Measurements from ENCODE around the gene OLR1.

The OLR1 gene

DNA sequence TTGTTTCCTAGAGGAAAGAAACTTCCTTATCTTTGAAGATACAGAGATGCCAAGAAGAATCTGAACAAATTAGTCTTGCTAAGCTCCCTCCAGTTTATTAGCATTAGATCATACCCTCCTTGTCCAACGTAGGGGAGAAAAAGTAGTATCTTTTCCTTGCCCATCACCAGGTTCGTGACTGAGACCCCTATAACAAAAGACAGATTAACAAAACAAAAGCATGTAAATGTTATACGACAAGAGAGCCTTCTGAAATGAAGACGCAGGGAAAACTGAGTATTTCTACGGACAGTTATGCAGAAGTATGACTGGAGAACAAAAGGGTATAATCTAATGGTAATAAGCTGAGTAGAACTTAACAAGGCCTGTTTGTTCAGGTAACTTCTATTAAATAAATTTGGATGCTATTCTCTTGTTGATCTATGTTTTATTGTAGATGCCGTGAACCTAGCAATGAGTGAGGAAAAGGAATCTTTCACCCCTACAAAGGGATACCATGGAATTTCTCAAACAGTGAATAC, 39.0 kb downstream of the OLR1 start:
- ATAC-seq (ENCODE audit: low read depth): no peak
- H3K27me3 ChIP-seq (ENCODE audit: insufficient read depth, poor library complexity, severe bottlenecking): no peaks in the 10 kb centered on the region
- no peaks in the 10 kb centered on the region for H3K9me3 ChIP-seq (ENCODE audit: severe bottlenecking)
- no peaks in the 10 kb centered on the region for H3K36me3 ChIP-seq (ENCODE audit: low read depth)
- no peak overlapping the region for H3K4me3 ChIP-seq (ENCODE audit: severe bottlenecking)
- TF ChIP-seq, protein P1, sequence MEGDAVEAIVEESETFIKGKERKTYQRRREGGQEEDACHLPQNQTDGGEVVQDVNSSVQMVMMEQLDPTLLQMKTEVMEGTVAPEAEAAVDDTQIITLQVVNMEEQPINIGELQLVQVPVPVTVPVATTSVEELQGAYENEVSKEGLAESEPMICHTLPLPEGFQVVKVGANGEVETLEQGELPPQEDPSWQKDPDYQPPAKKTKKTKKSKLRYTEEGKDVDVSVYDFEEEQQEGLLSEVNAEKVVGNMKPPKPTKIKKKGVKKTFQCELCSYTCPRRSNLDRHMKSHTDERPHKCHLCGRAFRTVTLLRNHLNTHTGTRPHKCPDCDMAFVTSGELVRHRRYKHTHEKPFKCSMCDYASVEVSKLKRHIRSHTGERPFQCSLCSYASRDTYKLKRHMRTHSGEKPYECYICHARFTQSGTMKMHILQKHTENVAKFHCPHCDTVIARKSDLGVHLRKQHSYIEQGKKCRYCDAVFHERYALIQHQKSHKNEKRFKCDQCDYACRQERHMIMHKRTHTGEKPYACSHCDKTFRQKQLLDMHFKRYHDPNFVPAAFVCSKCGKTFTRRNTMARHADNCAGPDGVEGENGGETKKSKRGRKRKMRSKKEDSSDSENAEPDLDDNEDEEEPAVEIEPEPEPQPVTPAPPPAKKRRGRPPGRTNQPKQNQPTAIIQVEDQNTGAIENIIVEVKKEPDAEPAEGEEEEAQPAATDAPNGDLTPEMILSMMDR (IDR thresholded peaks at IDR 0.05; ENCODE audit: poor library complexity, severe bottlenecking): no peak
- no peak overlapping the region for H3K27ac ChIP-seq (ENCODE audit: poor library complexity, severe bottlenecking)
- DNase-seq (ENCODE audit: low spot score): no peak
- no peaks in the 10 kb centered on the region for H3K4me1 ChIP-seq (ENCODE audit: insufficient read depth, poor library complexity, severe bottlenecking)

DNA sequence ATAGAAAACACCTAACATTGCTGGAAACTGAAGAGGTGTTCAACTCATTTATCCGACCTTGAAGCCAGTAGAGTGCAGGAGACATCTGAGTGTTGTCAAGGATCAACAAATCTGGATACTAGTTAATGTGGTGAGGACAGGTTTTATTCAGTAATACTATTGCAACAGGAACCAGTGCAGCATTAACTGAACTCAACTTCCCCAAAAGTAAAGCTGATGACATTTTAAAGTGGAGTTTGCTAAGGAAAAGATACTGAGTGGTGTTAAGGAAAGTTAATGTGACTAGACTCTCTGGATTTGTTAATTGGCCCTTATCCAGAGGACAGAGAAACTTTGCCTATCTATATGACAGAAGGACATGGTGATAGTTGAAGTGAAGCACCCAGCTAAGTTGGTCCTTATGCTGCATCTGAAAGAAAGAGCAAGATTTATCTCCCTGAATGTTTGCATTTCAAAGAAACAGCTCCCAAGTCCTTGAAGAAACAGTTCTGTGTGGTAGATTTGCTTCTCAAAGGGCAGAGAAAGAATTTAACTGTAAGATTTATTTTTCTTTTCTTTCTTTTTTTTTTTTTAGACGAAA, 40.7 kb downstream of the OLR1 start:
- H3K36me3 ChIP-seq (ENCODE audit: low read depth): no peaks in the 10 kb centered on the region
- no peaks in the 10 kb centered on the region for H3K27me3 ChIP-seq (ENCODE audit: insufficient read depth, poor library complexity, severe bottlenecking)
- DNase-seq (ENCODE audit: low spot score): no peak
- H3K4me1 ChIP-seq (ENCODE audit: insufficient read depth, poor library complexity, severe bottlenecking): no peaks in the 10 kb centered on the region
- TF ChIP-seq, protein P1 (IDR thresholded peaks at IDR 0.05; ENCODE audit: poor library complexity, severe bottlenecking): no peak
- H3K27ac ChIP-seq (ENCODE audit: poor library complexity, severe bottlenecking): no peak overlapping the region
- ATAC-seq (ENCODE audit: low read depth): no peak
- H3K9me3 ChIP-seq (ENCODE audit: severe bottlenecking): no peaks in the 10 kb centered on the region
- no peak overlapping the region for H3K4me3 ChIP-seq (ENCODE audit: severe bottlenecking)

DNA sequence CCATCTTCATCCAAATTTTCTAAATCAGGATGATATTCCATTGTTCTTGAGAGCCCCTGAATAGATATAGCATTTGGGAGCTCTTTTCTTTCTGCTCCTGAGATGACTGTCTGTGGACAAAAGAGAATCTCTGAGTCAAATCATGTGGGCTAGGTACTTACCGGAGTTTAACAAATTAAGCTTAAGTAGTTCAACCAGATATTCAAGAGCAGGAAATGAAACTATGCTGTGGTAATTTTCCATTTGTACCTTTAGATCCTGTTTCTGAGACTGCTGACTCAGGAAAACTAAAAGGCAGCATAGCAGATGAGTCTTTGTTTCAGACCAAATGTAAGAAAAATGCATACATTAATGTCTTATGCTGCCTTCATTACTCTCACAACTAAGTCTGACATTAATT, 41.9 kb downstream of the OLR1 start, which contains the start of gene CLEC7A:
Gene CLEC7A, minus strand, starts transcription at position 158 of the 400 bp plus-strand sequence. Its CDS starts 117 bp downstream, at position 41.
- DNase-seq (ENCODE audit: low spot score): no peak
- Histone ChIP-seq H3K36me3 (ENCODE audit: low read depth) (no peaks in the 10 kb centered on the region), H3K27ac (ENCODE audit: poor library complexity, severe bottlenecking) (no peak within 1 kb of the TSS), H3K9me3 (ENCODE audit: severe bottlenecking) (no peaks in the 10 kb centered on the region), H3K27me3 (ENCODE audit: insufficient read depth, poor library complexity, severe bottlenecking) (no peaks in the 10 kb centered on the region), H3K4me1 (ENCODE audit: insufficient read depth, poor library complexity, severe bottlenecking) (no peaks in the 10 kb centered on the region), H3K4me3 (ENCODE audit: severe bottlenecking) (no peak within 1 kb of the TSS)
- TF ChIP-seq, protein P1 (IDR thresholded peaks at IDR 0.05; ENCODE audit: poor library complexity, severe bottlenecking): no peak
- ATAC-seq (ENCODE audit: low read depth): no peak

DNA sequence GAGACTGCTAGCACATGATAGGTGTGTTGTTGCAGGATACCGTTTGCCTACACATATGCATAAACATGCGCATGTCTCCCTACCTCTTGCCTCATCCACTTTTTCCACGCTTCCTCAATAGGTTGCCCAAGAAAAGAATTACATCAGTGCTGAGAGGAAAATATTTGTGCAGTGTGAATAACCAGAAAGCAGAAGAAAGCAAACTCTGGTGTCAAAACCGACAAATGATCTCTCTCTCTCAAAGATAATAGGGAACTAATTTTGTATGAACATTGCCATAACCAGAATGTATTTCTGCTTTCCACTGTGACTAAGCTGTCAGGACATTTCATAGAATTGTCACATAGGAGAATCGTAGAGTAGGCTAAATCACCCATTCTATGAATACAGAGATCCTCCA, 43.2 kb downstream of the OLR1 start:
- no peaks in the 10 kb centered on the region for H3K4me1 ChIP-seq (ENCODE audit: insufficient read depth, poor library complexity, severe bottlenecking)
- TF ChIP-seq, protein P1 (IDR thresholded peaks at IDR 0.05; ENCODE audit: poor library complexity, severe bottlenecking): no peak
- DNase-seq (ENCODE audit: low spot score) (no peak), ATAC-seq (ENCODE audit: low read depth) (no peak)
- no peaks in the 10 kb centered on the region for H3K36me3 ChIP-seq (ENCODE audit: low read depth)
- H3K4me3 ChIP-seq (ENCODE audit: severe bottlenecking): no peak overlapping the region
- H3K27ac ChIP-seq (ENCODE audit: poor library complexity, severe bottlenecking): no peak overlapping the region
- no peaks in the 10 kb centered on the region for H3K9me3 ChIP-seq (ENCODE audit: severe bottlenecking)
- H3K27me3 ChIP-seq (ENCODE audit: insufficient read depth, poor library complexity, severe bottlenecking): no peaks in the 10 kb centered on the region

DNA sequence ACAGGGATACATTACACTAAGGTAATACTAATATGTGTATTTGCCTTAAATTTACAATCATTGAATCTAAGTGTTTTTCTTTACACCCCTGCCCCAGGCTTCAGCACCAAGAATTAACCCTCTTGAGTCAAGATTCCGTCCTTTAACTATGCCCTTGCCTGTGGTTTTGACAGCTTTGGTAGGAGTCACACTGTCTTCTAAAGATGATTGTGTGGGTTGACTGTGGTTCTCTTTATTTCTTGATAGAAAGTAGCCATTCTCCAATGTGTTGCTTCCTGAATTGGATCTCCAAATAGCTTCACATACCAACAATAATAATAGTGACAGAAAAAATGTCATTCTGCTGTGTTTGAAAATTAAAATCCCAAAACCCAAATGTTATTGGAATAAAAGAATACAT, 45.5 kb downstream of the OLR1 start:
- H3K27me3 ChIP-seq (ENCODE audit: insufficient read depth, poor library complexity, severe bottlenecking): no peaks in the 10 kb centered on the region
- no peak overlapping the region for H3K4me3 ChIP-seq (ENCODE audit: severe bottlenecking)
- no peak for ATAC-seq (ENCODE audit: low read depth)
- H3K27ac ChIP-seq (ENCODE audit: poor library complexity, severe bottlenecking): no peak overlapping the region
- TF ChIP-seq, protein P1 (IDR thresholded peaks at IDR 0.05; ENCODE audit: poor library complexity, severe bottlenecking): no peak
- no peak for DNase-seq (ENCODE audit: low spot score)
- no peaks in the 10 kb centered on the region for H3K9me3 ChIP-seq (ENCODE audit: severe bottlenecking)
- no peaks in the 10 kb centered on the region for H3K36me3 ChIP-seq (ENCODE audit: low read depth)
- H3K4me1 ChIP-seq (ENCODE audit: insufficient read depth, poor library complexity, severe bottlenecking): no peaks in the 10 kb centered on the region

All from RWPE2 (cell line).